Umbilical cord (tissue), 2 donors: ENCODE measurements around the gene SPAAR. TPM values are rescaled to one million over a fixed set of nuclear protein-coding genes. Genes with fewer than 3 reads are reported as not detected.
"Not testable (repeated sequence)": the region's sequence is repeated elsewhere in the genome, so short reads cannot be mapped to it uniquely, and the experiment has no call there.

Source experiments
- DNase-seq: peaks from one replicate; pipeline ENCODE4 v3.0.0-alpha.2; 2015; ENCODE audit warnings: low spot score
- total RNA-seq: library from RNA; depleted of rRNA; stranded (reverse); fragments of >200 nt; gene quantifications from one replicate; pipeline ENCODE4 v1.2.3, GENCODE V29; 2014; ENCODE audit warnings: low replicate concordance; ENCODE audit not compliant: insufficient read depth

Gene SPAAR
- total RNA-seq, 1 donor from 2014 or later = 1.4 TPM

DNA sequence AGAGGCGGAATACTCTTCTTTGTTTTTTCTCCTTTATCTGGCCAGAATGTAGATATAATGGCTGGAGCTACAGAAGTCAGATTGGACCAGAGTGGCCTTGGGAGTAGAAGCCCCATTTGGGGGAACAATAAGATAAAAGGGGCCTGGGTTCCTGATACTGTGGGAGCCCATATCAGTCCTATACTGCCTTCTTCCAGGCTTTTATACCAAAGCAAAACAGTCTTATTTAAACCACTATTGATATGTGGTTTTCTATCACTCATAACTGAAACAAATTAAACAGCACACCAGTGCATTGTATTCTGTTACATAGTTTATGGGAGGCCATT is 14.3 kb downstream of the SPAAR start:
- DNase-seq = no peak

- peak; percentile 56 for DNase-seq
Measured at GRCh38 chr9:35923927-35924763, 14.9 kb downstream of the SPAAR start.

DNA sequence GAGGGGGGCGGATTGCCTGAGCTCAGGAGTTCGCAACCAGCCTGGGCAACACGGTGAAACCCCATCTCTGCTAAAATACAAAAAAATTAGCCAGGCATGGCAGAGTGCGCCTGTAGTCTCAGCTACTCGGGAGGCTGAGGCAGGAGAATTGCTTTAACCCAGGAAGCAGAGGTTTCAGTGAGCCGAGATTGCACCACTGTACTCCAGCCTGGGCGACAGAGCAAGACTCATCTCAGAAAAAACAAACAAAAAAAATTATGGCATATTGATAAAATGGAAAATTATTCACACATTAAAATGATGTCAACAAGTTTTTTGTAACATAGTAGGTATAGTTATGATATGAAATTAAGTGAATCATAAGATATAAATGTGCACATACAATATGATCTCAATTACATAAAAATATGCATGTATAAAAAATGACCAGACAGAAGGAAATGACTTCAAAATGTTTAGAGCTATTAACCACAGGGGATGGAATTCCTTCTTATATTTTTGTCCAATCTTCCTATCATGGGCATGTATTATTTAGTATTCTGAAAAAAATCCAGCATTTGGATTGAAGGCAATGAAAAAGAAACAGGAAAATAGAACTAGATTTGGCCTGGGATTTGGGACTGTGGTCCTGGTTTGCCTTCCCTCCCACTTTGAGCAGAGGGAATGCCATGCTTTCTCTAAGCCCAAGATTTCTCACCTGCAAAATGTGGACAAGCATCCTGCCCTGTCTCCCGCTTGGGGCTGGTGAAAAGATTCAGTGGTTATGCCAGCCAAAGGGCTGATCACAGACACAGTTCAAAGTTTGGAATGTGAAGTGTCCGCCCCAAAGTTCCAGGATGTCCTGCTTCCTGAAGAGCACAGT is 19.5 kb downstream of the SPAAR start:
- no peak for DNase-seq

DNA sequence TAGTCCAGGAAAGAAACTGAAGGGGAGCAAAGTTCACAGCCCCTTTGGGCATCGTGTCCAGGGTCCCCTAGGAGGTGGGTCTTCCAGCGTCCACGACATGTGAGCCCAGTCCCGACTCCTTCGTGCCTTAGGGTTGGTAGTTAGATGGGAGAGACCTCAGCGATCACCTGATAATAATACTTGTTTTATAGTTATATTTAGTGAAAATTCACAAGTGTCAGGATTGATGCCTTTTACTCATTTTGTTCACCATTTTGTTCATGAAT is 20.1 kb downstream of the SPAAR start:
- DNase-seq = no peak

DNA sequence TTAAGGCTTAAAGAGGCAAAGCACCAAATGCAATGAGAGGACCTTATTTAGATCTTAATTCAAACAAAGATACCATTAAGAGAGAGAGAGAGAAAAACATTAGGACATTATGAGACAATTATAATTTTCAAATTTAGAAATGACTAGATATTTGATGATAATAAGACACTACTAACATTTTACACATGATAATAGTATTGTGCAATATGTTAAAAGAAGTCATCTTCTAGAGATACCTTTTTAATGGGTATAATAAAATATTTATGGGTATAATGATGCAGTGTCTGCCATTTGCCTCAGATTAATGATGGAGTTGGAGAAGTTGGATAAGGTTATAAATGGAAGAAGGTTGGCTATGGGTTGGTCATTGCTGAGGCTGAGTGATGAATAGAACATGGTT is 21.2 kb downstream of the SPAAR start:
- DNase-seq = no peak

- DNase-seq = no peak
Measured at GRCh38 chr9:35930989-35931388, 21.7 kb downstream of the SPAAR start.

DNA sequence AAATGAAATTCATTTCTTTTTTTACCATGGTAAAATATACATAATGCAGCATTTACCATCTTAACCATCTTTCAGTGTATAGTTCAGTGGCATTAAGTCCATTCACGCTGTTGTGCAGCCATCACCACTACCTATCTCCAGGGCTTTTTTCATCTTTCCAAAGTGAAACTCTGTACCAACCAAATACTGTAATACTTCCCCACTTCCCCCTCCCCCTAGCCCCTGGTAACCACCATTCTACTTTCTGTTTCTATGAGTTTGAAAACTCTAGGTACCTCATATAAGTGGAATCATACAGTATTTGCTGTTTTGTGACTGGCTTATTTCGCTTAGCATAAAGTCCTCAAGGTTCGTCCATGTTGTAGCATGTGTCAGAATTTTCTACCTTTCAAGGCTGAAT is 23.4 kb downstream of the SPAAR start:
- no peak for DNase-seq

GRCh38 chr9:35933550-35934067 is 24.3 kb downstream of the SPAAR start:
- no peak for DNase-seq

GRCh38 chr9:35934069-35934468 is 24.8 kb downstream of the SPAAR start:
- not testable (repeated sequence) for DNase-seq

DNA sequence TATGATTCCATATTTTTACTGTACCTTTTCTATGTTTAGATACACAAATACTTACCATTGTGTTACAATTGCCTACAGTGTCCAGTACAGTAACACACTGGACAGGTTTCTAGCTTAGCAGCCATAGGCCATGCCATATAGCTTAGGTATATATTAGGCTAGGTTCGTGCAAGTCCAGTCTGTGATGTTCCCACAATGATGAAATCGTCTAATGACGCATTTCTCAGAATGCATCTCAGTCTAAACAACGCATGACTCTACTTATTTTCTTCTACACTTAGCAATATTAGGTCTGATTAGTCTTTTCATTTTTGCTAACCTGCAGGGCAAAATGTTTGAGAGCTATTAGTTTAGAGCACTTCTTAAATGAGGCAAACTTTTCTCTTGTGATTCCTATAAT is 26.0 kb downstream of the SPAAR start:
- DNase-seq = no peak

DNA sequence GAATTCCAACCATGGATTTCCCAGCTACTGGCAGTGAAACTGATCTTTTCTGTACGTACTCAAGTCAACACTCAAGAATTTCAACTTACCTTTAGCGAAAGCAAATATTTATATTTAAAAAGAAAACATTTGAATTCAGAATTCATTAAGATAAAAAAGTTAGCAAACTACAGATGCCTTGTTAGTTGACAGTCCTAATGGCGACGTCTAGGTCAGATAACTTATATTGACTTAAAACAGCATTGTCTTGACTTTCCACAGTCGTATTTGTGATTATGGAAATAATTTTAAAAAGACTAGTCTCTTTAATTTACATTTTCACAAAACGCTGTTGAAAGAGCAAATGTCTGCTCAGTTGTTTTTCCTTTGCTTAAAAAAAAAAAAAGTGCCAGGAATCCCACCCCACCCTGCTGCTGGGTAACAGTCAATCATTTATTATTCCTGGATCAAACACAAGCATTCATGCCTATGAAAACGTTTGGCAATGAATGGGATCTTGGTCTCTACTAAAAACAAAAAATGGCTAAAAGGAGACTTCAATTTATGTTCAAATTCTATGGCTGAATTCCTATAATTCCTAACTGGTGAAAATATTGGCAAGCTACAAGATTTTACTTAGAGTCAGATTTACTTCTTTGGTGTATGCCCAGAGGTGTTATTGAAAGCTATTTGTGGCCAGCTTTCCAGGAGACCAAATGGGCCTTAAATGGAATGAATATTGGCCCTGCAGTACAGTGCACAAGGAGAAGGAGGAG is 26.6 kb downstream of the SPAAR start:
- DNase-seq = peak; percentile 37

- no peak for DNase-seq
Measured at GRCh38 chr9:35937227-35937626, 27.9 kb downstream of the SPAAR start.

DNA sequence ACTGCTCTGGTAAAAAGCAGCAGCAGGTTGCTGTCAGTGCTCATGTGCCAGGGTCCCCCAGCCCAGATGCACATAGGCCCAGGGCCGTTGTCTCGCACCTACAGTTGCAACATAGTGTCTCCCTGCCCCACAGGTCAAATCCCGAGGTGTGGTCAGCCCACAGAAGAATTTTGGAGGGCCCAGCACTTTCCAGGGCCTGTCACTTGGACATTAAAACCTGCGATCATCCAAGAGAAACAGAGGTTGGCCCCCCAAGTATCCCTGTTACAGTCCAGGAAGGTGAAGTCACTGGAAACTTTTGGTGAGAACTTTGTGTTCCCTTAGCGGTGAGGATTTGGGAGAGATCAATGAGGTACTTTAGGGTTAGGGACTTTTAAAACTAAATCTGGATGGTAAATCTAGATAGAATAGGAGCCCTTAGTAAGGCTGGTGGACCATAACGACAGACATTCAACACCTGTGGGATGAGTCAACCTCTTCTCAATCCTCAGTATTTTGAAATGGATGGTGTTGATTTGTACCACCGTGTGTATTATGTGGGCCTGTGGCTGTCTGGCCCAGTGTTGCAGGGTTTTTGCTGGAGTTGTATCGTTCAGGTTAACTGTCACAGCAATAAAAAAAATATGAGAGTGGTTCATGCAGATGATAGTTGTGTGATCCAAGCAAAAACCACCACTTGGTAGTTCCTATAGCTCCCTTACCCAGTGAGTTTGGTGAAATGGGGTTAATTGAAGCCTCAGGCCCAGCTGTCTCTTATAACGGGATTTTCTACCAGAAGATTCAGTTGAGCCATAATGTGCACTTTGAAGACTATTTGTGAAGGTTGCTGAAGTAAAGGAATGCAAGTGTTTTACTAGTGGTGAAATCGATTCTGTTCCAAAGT is 29.4 kb downstream of the SPAAR start:
- DNase-seq = no peak

DNA sequence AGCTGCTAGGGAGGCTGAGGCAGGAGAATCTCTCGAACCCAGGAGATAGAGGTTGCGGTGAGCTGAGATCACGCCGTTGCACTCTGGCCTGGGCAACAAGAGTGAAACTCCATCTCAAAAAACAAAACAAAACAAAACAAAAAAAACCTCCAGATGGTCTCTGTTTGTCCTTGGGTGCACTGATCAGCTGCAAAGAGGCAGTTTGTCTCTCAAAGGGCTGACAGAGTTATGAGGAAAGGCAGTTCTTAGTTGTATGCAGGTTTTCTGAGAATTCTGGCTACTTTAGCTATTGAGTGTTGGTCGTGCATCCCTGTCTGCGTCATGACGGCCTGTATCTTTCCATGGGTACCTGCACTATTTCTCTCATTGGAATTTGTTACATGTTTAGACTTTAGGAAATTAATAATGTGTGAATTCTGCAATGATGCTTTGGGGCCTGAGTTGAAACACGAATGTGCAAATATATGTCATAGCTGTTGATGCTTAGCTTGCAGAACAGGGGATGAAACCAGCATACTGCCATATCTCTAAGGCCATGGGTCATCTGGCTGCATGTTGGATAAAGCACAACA is 30.5 kb downstream of the SPAAR start:
- no peak for DNase-seq

GRCh38 chr9:35940458-35941407 is 31.4 kb downstream of the SPAAR start:
- no peak for DNase-seq

GRCh38 chr9:35942286-35942685 is 33.0 kb downstream of the SPAAR start:
- no peak for DNase-seq

- DNase-seq = no peak
Measured at GRCh38 chr9:35944173-35944572, 34.9 kb downstream of the SPAAR start.

- no peak for DNase-seq
Measured at GRCh38 chr9:35944841-35945240, 35.6 kb downstream of the SPAAR start.

- peak; percentile 92 for DNase-seq
Measured at GRCh38 chr9:35945341-35946018, 36.2 kb downstream of the SPAAR start.
